HepG2 (cell line): ENCODE results near the gene BHLHE41. TPM values are rescaled to one million over a fixed set of nuclear protein-coding genes. Genes with fewer than 3 reads are reported as not detected.

Experiments used
- ATAC-seq: fragments of 200-7000 bp; cut with Tn5 transposase; 3 replicates; pipeline ENCODE4 v1.9.1; 2020; ENCODE audit warnings: mild to moderate bottlenecking, moderate library complexity
- BruUV-seq: library from RNA; stranded (reverse); fragments of 400-500 nt; replicated peaks from 2 replicates; lab custom pipeline; 2021; lab: Mats Ljungman, UMichigan
- CTCF ChIA-PET: fragments of 300-600 bp; formaldehyde crosslinking; extraction: SDS; loops from one replicate; lab custom pipeline; 2021; ENCODE audit warnings: low total read pairs, inconsistent platforms, low intra/inter-chr PET ratio; lab: Yijun Ruan, JAX
- POLR2A ChIA-PET: fragments of 350-600 bp; sonication (Branson Sonifier 250); formaldehyde crosslinking; loops from one replicate; lab custom pipeline; 2020; ENCODE audit warnings: antibody characterized with exemption, inconsistent platforms; lab: Yijun Ruan, JAX
- DNase-seq: peaks from one replicate; pipeline ENCODE4 v3.0.0-alpha.2; 2015; ENCODE audit warnings: low spot score
- FAIRE-seq: peaks from 3 replicates; lab custom pipeline; 2011; peaks lifted over from hg19 to GRCh38; lab: Jason Lieb, UNC
- H2AFZ ChIP-seq: one replicate; pipeline ENCODE4 v1.6.1; 2011; ENCODE audit warnings: low read length, inconsistent platforms
- H3K27ac ChIP-seq: fragments of 300-600 bp; 3 replicates; pipeline ENCODE4 v1.8.0; 2011; ENCODE audit warnings: mixed run types, mild to moderate bottlenecking, mixed read lengths, low read length, inconsistent platforms; ENCODE audit not compliant: insufficient read depth; ENCODE audit errors: extremely low read length
- H3K27me3 ChIP-seq, 2 experiments: fragments of 200-600 bp in 1 of 2; 2 replicates in 1 of 2; 3 replicates in 1 of 2; pipeline versions ENCODE4 v1.6.0 to v1.8.0; 2011; ENCODE audit warnings: low read length in 2 of 2, mild to moderate bottlenecking in 2 of 2, moderate library complexity in 2 of 2, inconsistent platforms in 1 of 2; ENCODE audit not compliant: insufficient read depth in 2 of 2, control insufficient read depth in 1 of 2
- H3K36me3 ChIP-seq, 2 experiments: fragments of 200-600 bp in 1 of 2; replicated peaks in 1 of 2; 2 replicates in 1 of 2; 3 replicates in 1 of 2; pipeline versions ENCODE4 v1.5.1 to v1.8.0; 2011; ENCODE audit warnings: low read length in 2 of 2, inconsistent platforms in 1 of 2; ENCODE audit not compliant: insufficient read depth in 2 of 2, control insufficient read depth in 1 of 2
- H3K4me1 ChIP-seq: 2 replicates; pipeline ENCODE4 v1.5.1; 2012; ENCODE audit warnings: low read length, inconsistent platforms; ENCODE audit not compliant: insufficient read depth
- H3K4me2 ChIP-seq: 2 replicates; pipeline ENCODE4 v1.6.0; 2011; ENCODE audit warnings: low read depth, low read length, inconsistent platforms
- H3K4me3 ChIP-seq, 3 experiments: fragments of 200-600 bp in 1 of 3; sonication (generic), shearing (Covaris generic) in 1 of 3; replicated peaks in 1 of 3; 2 replicates each; pipeline ENCODE4 v1.5.1; 2011 to 2016; ENCODE audit warnings: low read length in 3 of 3, inconsistent platforms in 2 of 3, low read depth in 2 of 3, mild to moderate bottlenecking in 2 of 3, control low read depth in 1 of 3, mixed read lengths in 1 of 3; ENCODE audit not compliant: insufficient read depth in 1 of 3
- H3K79me2 ChIP-seq: one replicate; pipeline ENCODE4 v1.6.1; 2011; ENCODE audit warnings: low read length, inconsistent platforms; ENCODE audit not compliant: insufficient read depth
- H3K9ac ChIP-seq: 2 replicates; pipeline ENCODE4 v1.6.0; 2011; ENCODE audit warnings: mild to moderate bottlenecking, low read depth, low read length, inconsistent platforms; ENCODE audit not compliant: insufficient read depth
- H3K9me3 ChIP-seq: 2 replicates; pipeline ENCODE4 v1.5.1; 2012; ENCODE audit warnings: mild to moderate bottlenecking, low read length
- H4K20me1 ChIP-seq: 2 replicates; pipeline ENCODE4 v1.6.0; 2011; ENCODE audit warnings: inconsistent platforms, mild to moderate bottlenecking, low read length, moderate library complexity; ENCODE audit not compliant: insufficient read depth
- ATM ChIP-seq: fragments of 450-650 bp; IDR thresholded peaks from 2 replicates; pipeline ENCODE4 v1.7.1; 2017; ENCODE audit warnings: mild to moderate bottlenecking, borderline replicate concordance
- JDP2 ChIP-seq: sonication (generic); formaldehyde crosslinking; IDR thresholded peaks from 2 replicates; pipeline ENCODE4 v1.8.1; 2022; ENCODE audit warnings: missing genetic modification reagents, borderline replicate concordance
- TP53 ChIP-seq: sonication (generic); formaldehyde crosslinking; conservative IDR thresholded peaks from 2 replicates; pipeline ENCODE4 v1.4.0; 2020; ENCODE audit warnings: missing genetic modification reagents
- ZBTB40 ChIP-seq, 2 experiments: fragments of 450-650 bp in 1 of 2; sonication (generic) in 1 of 2; formaldehyde crosslinking in 1 of 2; IDR thresholded peaks; 2 replicates each; pipeline versions ENCODE4 v1.6.1 to v1.8.0; 2016 to 2022; ENCODE audit warnings: antibody characterized with exemption in 1 of 2, mild to moderate bottlenecking in 1 of 2, missing genetic modification reagents in 1 of 2
- ZNF256 ChIP-seq: sonication (generic); formaldehyde crosslinking; conservative IDR thresholded peaks from 2 replicates; pipeline ENCODE4 v1.4.0; 2020; ENCODE audit warnings: missing genetic modification reagents
- WGBS: methylation state at CpG from one replicate; pipeline ENCODE4 v1.1.6; 2017; ENCODE audit warnings: low lambda C conversion rate; 5-methylcytosine and 5-hydroxymethylcytosine counted together
- in situ Hi-C: cut with HindIII; loops from 2 replicates; pipeline ENCODE4 v1.10.0; 2017; ENCODE audit warnings: low pct_unique_long_range_greater_than_20kb; ENCODE audit not compliant: extremely low pct_ligation_motif_present
- intact Hi-C: fragments of 100-400 bp; cut with micrococcal nuclease; formaldehyde crosslinking; loops from one replicate; pipeline ENCODE4 v1.10.0; 2022; ENCODE audit not compliant: unreplicated experiment
- polyA plus RNA-seq, 8 experiments: library from polyadenylated mRNA; depleted of rRNA in 3 of 8; stranded (reverse) in 7 of 8; unstranded in 1 of 8; fragments of >200 nt; fragmentation: Illumina TruSeq in 4 of 8; extraction: Trizol in 4 of 8; gene quantifications; 2 replicates each; pipeline versions ENCODE4 v1.2.1 to v1.2.3, GENCODE V29; 2011 to 2016; ENCODE audit warnings: low read depth in 4 of 8, missing spikeins in 1 of 8, mixed read lengths in 1 of 8; ENCODE audit not compliant: insufficient read depth in 1 of 8
- total RNA-seq, 5 experiments: library from RNA; depleted of rRNA; stranded (reverse); fragments of >200 nt; fragmentation: Illumina TruSeq; extraction: Trizol; gene quantifications; 2 replicates each; pipeline ENCODE4 v1.2.3, GENCODE V29; 2016; ENCODE audit warnings: low read depth in 1 of 5
- TF ChIP-seq, protein P1 (sequence below): sonication (generic); formaldehyde crosslinking; IDR thresholded peaks from 2 replicates; pipeline ENCODE4 v1.4.0; 2020; ENCODE audit warnings: mild to moderate bottlenecking, missing genetic modification reagents

BHLHE41 gene
- total and polyA plus RNA-seq, 2 of the 13 experiments (the other 11 are each of a cell fraction or from before 2014, with no cell fraction given): 0.03 TPM; not detected in 1

GRCh38 chr12:26158078-26158764, 33.4 kb upstream of the BHLHE41 start:
- no peaks in the 10 kb centered on the region; a peak in 1 of 5 replicates for H3K27me3 ChIP-seq
- intact Hi-C loops (no loop called here), in situ Hi-C loops (no loop called here)
- H3K79me2 ChIP-seq: no peaks in the 10 kb centered on the region
- no peak overlapping the region for H3K9ac ChIP-seq
- H3K4me2 ChIP-seq: no peak overlapping the region
- no peak overlapping the region for H3K27ac ChIP-seq
- DNase-seq (no peak), ATAC-seq (peak; percentile 69), FAIRE-seq (no peak)
- H3K4me3 ChIP-seq: no peak overlapping the region
- no peaks in the 10 kb centered on the region for H3K36me3 ChIP-seq
- TF ChIP-seq ZNF256: no peak
- TF ChIP-seq, protein P1, sequence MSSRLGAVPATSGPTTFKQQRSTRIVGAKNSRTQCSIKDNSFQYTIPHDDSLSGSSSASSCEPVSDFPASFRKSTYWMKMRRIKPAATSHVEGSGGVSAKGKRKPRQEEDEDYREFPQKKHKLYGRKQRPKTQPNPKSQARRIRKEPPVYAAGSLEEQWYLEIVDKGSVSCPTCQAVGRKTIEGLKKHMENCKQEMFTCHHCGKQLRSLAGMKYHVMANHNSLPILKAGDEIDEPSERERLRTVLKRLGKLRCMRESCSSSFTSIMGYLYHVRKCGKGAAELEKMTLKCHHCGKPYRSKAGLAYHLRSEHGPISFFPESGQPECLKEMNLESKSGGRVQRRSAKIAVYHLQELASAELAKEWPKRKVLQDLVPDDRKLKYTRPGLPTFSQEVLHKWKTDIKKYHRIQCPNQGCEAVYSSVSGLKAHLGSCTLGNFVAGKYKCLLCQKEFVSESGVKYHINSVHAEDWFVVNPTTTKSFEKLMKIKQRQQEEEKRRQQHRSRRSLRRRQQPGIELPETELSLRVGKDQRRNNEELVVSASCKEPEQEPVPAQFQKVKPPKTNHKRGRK (CRISPR knock-in tag): 0 out of 2 replicates have a peak, but pooled peaks have one; percentile 43
- no TSS peak for BruUV-seq
- H3K9me3 ChIP-seq: no peaks in the 10 kb centered on the region
- CTCF ChIA-PET: no interaction called here
- no peak overlapping the region for H2AFZ ChIP-seq
- no peaks in the 10 kb centered on the region for H4K20me1 ChIP-seq
- H3K4me1 ChIP-seq: peaks cover 9% of the 10 kb centered on the region
- WGBS: 39% methylated on average over 3 of the region's 3 CpGs
- POLR2A ChIA-PET: no interaction called here

- ChIA-PET CTCF (no interaction called here), POLR2A (no interaction called here)
- no peak overlapping the region for H2AFZ ChIP-seq
- no peak overlapping the region for H3K4me3 ChIP-seq
- H3K4me1 ChIP-seq: peaks cover 16% of the 10 kb centered on the region
- no peaks in the 10 kb centered on the region for H4K20me1 ChIP-seq
- FAIRE-seq: no peak
- in situ Hi-C loops (no loop called here), intact Hi-C loops (no loop called here)
- TF ChIP-seq JDP2 (CRISPR knock-in tag) (no peak), ZBTB40 (IDR thresholded peaks at IDR 0.05) (no peak), ZBTB40 (CRISPR knock-in tag; IDR thresholded peaks at IDR 0.05) (no peak), TP53 (CRISPR knock-in tag) (no peak), ATM (no peak)
- DNase-seq: no peak
- H3K4me2 ChIP-seq: no peak overlapping the region
- no peaks in the 10 kb centered on the region for H3K9me3 ChIP-seq
- H3K79me2 ChIP-seq: no peaks in the 10 kb centered on the region
- no peak overlapping the region for H3K27ac ChIP-seq
- 23% methylated on average over 3 of the region's 3 CpGs for WGBS
- BruUV-seq: no TSS peak
- H3K9ac ChIP-seq: no peak overlapping the region
- H3K27me3 ChIP-seq: no peaks in the 10 kb centered on the region; a peak in 1 of 5 replicates
- ATAC-seq: no peak
- H3K36me3 ChIP-seq: no peaks in the 10 kb centered on the region
These were observed 32.2 kb upstream of the BHLHE41 start for GRCh38 chr12:26157001-26157400.
